HFFc6 (cell line): ENCODE data around the gene SGK2. TPM values are rescaled to one million over a fixed set of nuclear protein-coding genes. Genes with fewer than 3 reads are reported as not detected.
"Not testable (repeated sequence)": the region's sequence is repeated elsewhere in the genome, so short reads cannot be mapped to it uniquely, and the experiment has no call there.

Experiments used
- DNase-seq: peaks from one replicate; pipeline ENCODE4 v3.0.0-alpha.2; 2018
- H3K27ac Mint-ChIP-seq: 2 replicates; pipeline ENCODE4 v1.8.0; 2020; ENCODE audit warnings: mild to moderate bottlenecking, mixed read lengths
- H3K27me3 Mint-ChIP-seq: 2 replicates; pipeline ENCODE4 v1.8.0; 2021; ENCODE audit warnings: mild to moderate bottlenecking, moderate library complexity, mixed read lengths; ENCODE audit not compliant: insufficient read depth
- H3K36me3 Mint-ChIP-seq: 2 replicates; pipeline ENCODE4 v1.8.0; 2021; ENCODE audit warnings: low read depth, mixed read lengths
- H3K4me1 Mint-ChIP-seq: 2 replicates; pipeline ENCODE4 v1.8.0; 2020; ENCODE audit warnings: low read depth, mixed read lengths
- H3K4me3 Mint-ChIP-seq: 2 replicates; pipeline ENCODE4 v1.8.0; 2020; ENCODE audit warnings: mild to moderate bottlenecking, moderate library complexity, mixed read lengths
- H3K9me3 Mint-ChIP-seq: 2 replicates; pipeline ENCODE4 v1.8.0; 2020; ENCODE audit warnings: mild to moderate bottlenecking, mixed read lengths
- total RNA-seq, 6 experiments: library from RNA; stranded (reverse); fragmentation: NEBNext Ultra II Directional; extraction: Animal tissue kit (Norgen Biotek cat#: 25700); gene quantifications; 2 replicates in 1 of 6; 3 replicates in 5 of 6; pipeline ENCODE4 v1.2.3, GENCODE V29; 2021
- TF ChIP-seq, protein P1 (sequence below): fragments of 200-600 bp; sonication (generic); IDR thresholded peaks from 2 replicates; pipeline ENCODE4 v1.5.0; 2021; ENCODE audit warnings: antibody characterized with exemption, mild to moderate bottlenecking

Gene SGK2
- total RNA-seq, 6 experiments from 2014 or later, result 0.09 TPM; not detected in 5

DNA sequence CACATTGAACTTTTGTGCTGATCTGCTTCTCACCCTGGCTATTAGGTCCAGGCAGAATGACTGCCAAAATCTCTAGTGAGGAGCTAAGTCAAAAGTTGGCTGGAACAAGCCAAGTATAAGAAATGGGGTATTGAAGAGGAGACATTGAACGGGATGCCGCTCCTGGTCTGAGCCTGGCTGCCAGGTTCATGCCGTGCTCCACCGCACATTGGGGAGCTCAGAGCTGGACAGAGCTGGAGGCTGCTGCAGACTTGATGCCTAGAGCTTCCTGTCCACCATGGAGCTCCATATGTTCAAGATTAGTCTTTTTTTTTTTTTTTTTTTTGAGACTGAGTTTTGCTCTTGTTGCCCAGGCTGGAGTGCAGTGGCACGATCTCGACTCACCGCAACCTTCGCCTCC lies 27.8 kb downstream of the SGK2 start:
- Mint-ChIP-seq H3K4me1 (peaks cover 37% of the 10 kb centered on the region), H3K27ac (no peak overlapping the region), H3K4me3 (no peak overlapping the region), H3K36me3 (no peaks in the 10 kb centered on the region), H3K9me3 (no peaks in the 10 kb centered on the region), H3K27me3 (peaks cover 3% of the 10 kb centered on the region)
- TF ChIP-seq, protein P1, sequence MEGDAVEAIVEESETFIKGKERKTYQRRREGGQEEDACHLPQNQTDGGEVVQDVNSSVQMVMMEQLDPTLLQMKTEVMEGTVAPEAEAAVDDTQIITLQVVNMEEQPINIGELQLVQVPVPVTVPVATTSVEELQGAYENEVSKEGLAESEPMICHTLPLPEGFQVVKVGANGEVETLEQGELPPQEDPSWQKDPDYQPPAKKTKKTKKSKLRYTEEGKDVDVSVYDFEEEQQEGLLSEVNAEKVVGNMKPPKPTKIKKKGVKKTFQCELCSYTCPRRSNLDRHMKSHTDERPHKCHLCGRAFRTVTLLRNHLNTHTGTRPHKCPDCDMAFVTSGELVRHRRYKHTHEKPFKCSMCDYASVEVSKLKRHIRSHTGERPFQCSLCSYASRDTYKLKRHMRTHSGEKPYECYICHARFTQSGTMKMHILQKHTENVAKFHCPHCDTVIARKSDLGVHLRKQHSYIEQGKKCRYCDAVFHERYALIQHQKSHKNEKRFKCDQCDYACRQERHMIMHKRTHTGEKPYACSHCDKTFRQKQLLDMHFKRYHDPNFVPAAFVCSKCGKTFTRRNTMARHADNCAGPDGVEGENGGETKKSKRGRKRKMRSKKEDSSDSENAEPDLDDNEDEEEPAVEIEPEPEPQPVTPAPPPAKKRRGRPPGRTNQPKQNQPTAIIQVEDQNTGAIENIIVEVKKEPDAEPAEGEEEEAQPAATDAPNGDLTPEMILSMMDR, result no peak
- no peak for DNase-seq

DNA sequence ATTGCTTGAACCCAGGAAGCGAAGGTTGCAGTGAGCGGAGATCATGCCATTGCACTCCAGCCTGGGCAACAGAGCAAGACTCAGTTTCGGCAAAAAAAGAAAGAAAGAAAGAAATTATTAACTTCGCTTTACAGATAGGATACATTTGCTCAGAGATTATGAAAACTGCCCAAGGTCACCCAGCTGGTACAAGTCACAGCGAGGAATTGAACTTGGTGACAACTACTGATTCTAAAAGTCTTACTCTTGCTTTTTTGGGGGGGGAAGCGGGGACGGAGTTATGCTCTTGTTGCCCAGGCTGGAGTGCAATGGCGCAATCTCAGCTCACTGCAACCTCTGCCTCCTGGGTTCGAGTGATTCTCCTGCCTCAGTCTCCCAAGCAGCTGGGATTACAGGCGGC lies 29.7 kb downstream of the SGK2 start:
- DNase-seq, H3K27ac Mint-ChIP-seq, H3K36me3 Mint-ChIP-seq, H3K27me3 Mint-ChIP-seq, H3K9me3 Mint-ChIP-seq, H3K4me3 Mint-ChIP-seq: not testable (repeated sequence)
- H3K4me1 Mint-ChIP-seq, result peaks cover 44% of the 10 kb centered on the region

DNA sequence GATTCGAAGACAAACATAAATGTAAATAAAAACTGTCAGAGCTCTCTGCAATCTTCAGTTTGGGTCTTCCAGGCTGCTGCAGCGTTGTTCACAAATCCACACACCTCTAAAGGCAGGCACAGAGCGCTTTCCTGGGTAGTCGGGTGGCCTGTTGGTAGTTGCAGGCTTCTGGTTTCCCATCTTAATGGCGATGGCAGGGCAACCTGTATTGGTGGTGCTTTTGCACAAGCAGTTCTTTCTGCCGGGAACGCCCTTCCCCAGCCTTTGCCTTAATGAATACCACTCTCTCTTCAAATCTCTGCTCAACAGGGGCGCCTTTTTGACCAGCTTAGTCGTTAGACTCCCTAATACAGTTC lies 31.2 kb downstream of the SGK2 start:
- Mint-ChIP-seq H3K27me3 (peaks cover 4% of the 10 kb centered on the region), H3K4me3 (peak overlapping the region; percentile 95), H3K36me3 (no peaks in the 10 kb centered on the region), H3K9me3 (no peaks in the 10 kb centered on the region), H3K4me1 (peaks cover 29% of the 10 kb centered on the region), H3K27ac (peak overlapping the region; percentile 98)
- TF ChIP-seq, protein P1, result no peak
- DNase-seq, result no peak

DNA sequence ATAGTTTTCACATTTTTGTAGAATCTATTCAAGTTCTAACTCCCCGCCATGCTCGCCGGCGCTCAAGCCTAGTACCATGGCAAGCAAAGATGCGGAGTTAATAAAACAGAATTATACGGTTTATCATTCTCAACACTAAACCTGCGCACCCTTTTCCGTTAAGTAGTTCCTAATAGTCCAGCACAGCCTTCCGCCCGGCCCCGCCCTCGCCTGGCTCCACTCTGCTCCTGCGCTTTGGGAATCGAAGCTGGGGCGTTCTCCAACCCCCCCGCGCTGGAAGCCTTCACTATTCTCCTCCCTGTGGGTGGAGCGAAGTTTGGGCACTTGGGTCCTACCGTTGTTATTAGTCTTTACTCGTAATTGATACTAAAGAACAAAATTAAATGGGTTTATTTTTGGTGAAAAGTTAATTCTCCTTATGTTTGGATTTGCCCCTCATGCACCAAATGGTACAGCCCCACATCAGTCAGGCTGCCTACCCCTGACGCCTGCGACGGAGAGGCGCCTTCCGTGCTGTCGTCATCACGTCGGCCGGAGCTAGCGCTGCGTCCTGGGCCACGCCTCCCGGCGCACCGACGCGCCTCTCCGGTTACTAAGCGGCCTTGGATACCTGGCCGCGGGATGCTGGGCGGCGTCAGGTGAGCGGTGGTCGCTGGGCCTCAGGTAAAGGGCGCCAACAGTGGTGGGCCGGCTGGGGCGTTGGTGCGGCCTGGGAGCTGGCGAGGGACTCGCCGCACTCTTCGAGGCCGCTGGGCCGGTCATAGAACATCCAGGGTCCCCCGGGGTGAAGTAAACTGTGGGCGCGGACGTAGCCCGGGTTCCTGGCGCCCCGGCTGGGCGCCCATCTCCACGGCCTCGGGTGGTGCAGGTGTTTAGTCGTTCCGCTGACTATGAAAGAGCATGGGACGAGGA lies 31.8 kb downstream of the SGK2 start, which contains the start of gene IFT52:
TSS of gene IFT52 (plus strand) at position 546 of the 912 bp plus-strand sequence. CDS start 3,762 bp downstream, outside the sequence.
- Mint-ChIP-seq H3K36me3 (no peaks in the 10 kb centered on the region), H3K9me3 (no peaks in the 10 kb centered on the region), H3K4me3 (peak within 1 kb of the TSS; percentile 95), H3K4me1 (peaks cover 24% of the 10 kb centered on the region), H3K27me3 (peaks cover 4% of the 10 kb centered on the region), H3K27ac (peak within 1 kb of the TSS; percentile 98)
- TF ChIP-seq, protein P1, result no peak
- DNase-seq, result peak; percentile 84

DNA sequence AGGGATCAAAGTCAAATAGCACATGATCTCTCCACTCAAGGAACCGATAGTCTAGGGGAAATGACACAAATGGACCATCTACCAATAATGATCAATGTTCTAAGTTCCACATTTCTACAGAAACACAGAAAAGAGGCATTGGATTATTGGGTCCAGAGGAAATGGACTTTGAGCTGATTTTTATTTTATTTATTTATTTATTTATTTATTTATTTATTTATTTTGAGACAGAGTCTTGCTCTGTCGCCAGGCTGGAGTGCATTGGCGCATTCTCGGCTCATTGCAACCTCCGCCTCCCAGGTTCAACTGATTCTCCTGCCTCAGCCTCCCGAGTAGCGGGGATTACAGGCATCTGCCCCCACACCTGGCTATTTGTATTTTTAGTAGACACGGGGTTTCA lies 43.1 kb downstream of the SGK2 start:
- not testable (repeated sequence) for H3K9me3 Mint-ChIP-seq, H3K4me3 Mint-ChIP-seq, H3K36me3 Mint-ChIP-seq, DNase-seq, H3K4me1 Mint-ChIP-seq, H3K27ac Mint-ChIP-seq, H3K27me3 Mint-ChIP-seq

DNA sequence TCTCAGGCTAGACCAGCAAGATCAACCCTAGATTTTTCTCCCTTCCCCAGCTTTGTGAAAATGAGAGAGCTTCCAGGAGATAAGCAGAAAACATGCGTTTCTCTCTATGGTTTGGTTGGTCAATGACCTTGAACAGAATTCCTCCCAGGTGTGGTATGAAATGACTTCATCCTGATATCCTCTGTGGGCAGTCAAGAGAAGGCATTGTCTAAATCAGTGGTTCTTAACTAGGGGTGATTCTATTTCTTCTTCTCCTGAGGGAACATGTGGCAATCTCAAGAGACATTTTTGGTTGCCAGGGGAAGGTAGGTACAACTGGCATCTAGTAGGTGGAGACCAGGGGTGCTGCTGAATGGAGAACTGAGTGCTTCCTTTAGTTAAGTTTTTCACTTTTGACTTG lies 44.3 kb downstream of the SGK2 start:
- TF ChIP-seq, protein P1, result no peak
- Mint-ChIP-seq H3K27me3 (no peaks in the 10 kb centered on the region), H3K27ac (no peak overlapping the region), H3K36me3 (peaks cover 6% of the 10 kb centered on the region; the same call in 1 of the 2 replicates), H3K4me3 (no peak overlapping the region), H3K9me3 (no peaks in the 10 kb centered on the region), H3K4me1 (no peaks in the 10 kb centered on the region)
- no peak for DNase-seq
